K562 (cell line): ENCODE data around the gene MYCBPAP. TPM values are rescaled to one million over a fixed set of nuclear protein-coding genes. Genes with fewer than 3 reads are reported as not detected.

Source experiments
- ATF1 ChIP-seq, 2 experiments: fragments of 450-650 bp in 1 of 2; IDR thresholded peaks; 2 replicates each; pipeline ENCODE4 v1.6.1; 2016; ENCODE audit warnings: missing compliant biosample characterization in 1 of 2, missing genetic modification characterization in 1 of 2
- BCOR ChIP-seq: fragments of 450-650 bp; IDR thresholded peaks from 2 replicates; pipeline ENCODE4 v1.6.1; 2016
- ETV6 ChIP-seq, 3 experiments: fragments of 150-350 bp in 1 of 3; sonication (generic) in 1 of 3; formaldehyde crosslinking in 1 of 3; IDR thresholded peaks; 2 replicates each; pipeline versions ENCODE4 v1.6.1 to v1.8.0; 2014 to 2022; ENCODE audit warnings: borderline replicate concordance in 2 of 3, low read depth in 2 of 3, antibody characterized with exemption in 1 of 3, low read length in 1 of 3, mild to moderate bottlenecking in 1 of 3, missing genetic modification reagents in 1 of 3
- FOXK1 ChIP-seq: sonication (generic); formaldehyde crosslinking; IDR thresholded peaks from 2 replicates; pipeline ENCODE4 v1.8.0; 2022; ENCODE audit warnings: missing genetic modification reagents, mild to moderate bottlenecking, borderline replicate concordance
- KLF6 ChIP-seq: fragments of 250-450 bp; sonication (Bioruptor Pico); IDR thresholded peaks from 2 replicates; pipeline ENCODE4 v1.4.0; 2020; ENCODE audit warnings: mild to moderate bottlenecking, moderate library complexity, borderline replicate concordance
- NFYB ChIP-seq: IDR thresholded peaks from 2 replicates; pipeline ENCODE4 v1.6.1; 2011; ENCODE audit warnings: mild to moderate bottlenecking, moderate library complexity; ENCODE audit not compliant: insufficient read length; ENCODE audit errors: extremely low read depth
- RB1 ChIP-seq: fragments of 450-650 bp; IDR thresholded peaks from 2 replicates; pipeline ENCODE4 v1.6.1; 2017; ENCODE audit warnings: low read depth, mild to moderate bottlenecking
- REST ChIP-seq, 2 experiments: fragments of 450-650 bp; formaldehyde crosslinking in 1 of 2; IDR thresholded peaks; 2 replicates each; pipeline versions ENCODE4 v1.4.0 to v1.6.1; 2014 to 2020; ENCODE audit warnings: mild to moderate bottlenecking in 2 of 2, borderline replicate concordance in 1 of 2, low read depth in 1 of 2
- SMC3 ChIP-seq: conservative IDR thresholded peaks from 2 replicates; pipeline ENCODE4 v1.6.1; 2011; ENCODE audit warnings: low read depth, low read length, improper control_type of control experiment; ENCODE audit not compliant: insufficient read depth
- TCF7L2 ChIP-seq: fragments of 150-350 bp; IDR thresholded peaks from 2 replicates; pipeline ENCODE4 v1.6.1; 2016; ENCODE audit warnings: low read depth, mild to moderate bottlenecking, low read length, moderate library complexity
- ZBTB5 ChIP-seq: fragments of 450-650 bp; IDR thresholded peaks from 2 replicates; pipeline ENCODE4 v1.6.1; 2017; ENCODE audit warnings: antibody characterized with exemption
- ZNF143 ChIP-seq: sonication (generic); formaldehyde crosslinking; IDR thresholded peaks from 2 replicates; pipeline ENCODE4 v1.9.0; 2022; ENCODE audit warnings: mild to moderate bottlenecking, missing genetic modification reagents
- ZNF282 ChIP-seq: sonication (generic); formaldehyde crosslinking; IDR thresholded peaks from 2 replicates; pipeline ENCODE4 v1.8.1; 2023; ENCODE audit warnings: missing genetic modification reagents
- polyA plus RNA-seq, 8 experiments: library from polyadenylated mRNA; depleted of rRNA in 4 of 8; stranded (reverse) in 5 of 8; unstranded in 3 of 8; fragments of >200 nt; fragmentation: Nextera tagmentation in 2 of 8; fragmentation: Illumina TruSeq in 1 of 8; extraction: Ambion mirVana in 2 of 8; extraction: Trizol in 1 of 8; gene quantifications; 2 replicates each; pipeline versions ENCODE4 v1.2.1 to v1.2.3, GENCODE V29; 2011 to 2014; ENCODE audit warnings: inconsistent platforms in 1 of 8, missing spikeins in 1 of 8
- total RNA-seq, 7 experiments: library from RNA; depleted of rRNA in 6 of 7; stranded (reverse); fragments of >200 nt in 6 of 7; fragmentation: Illumina TruSeq in 2 of 7; extraction: Trizol in 2 of 7; gene quantifications; 2 replicates each; pipeline versions ENCODE4 v1.2.1 to v1.2.3, GENCODE V29; 2011 to 2021; ENCODE audit warnings: low replicate concordance in 1 of 7
- TF ChIP-seq, protein P1 (sequence below): fragments of 450-650 bp; formaldehyde crosslinking; conservative IDR thresholded peaks from 2 replicates; pipeline ENCODE4 v1.4.0; 2022; ENCODE audit warnings: mild to moderate bottlenecking, missing genetic modification characterization

MYCBPAP gene
- total and polyA plus RNA-seq, 9 of the 15 experiments (the other 6 are each of a cell fraction or from before 2014, with no cell fraction given): not detected

DNA sequence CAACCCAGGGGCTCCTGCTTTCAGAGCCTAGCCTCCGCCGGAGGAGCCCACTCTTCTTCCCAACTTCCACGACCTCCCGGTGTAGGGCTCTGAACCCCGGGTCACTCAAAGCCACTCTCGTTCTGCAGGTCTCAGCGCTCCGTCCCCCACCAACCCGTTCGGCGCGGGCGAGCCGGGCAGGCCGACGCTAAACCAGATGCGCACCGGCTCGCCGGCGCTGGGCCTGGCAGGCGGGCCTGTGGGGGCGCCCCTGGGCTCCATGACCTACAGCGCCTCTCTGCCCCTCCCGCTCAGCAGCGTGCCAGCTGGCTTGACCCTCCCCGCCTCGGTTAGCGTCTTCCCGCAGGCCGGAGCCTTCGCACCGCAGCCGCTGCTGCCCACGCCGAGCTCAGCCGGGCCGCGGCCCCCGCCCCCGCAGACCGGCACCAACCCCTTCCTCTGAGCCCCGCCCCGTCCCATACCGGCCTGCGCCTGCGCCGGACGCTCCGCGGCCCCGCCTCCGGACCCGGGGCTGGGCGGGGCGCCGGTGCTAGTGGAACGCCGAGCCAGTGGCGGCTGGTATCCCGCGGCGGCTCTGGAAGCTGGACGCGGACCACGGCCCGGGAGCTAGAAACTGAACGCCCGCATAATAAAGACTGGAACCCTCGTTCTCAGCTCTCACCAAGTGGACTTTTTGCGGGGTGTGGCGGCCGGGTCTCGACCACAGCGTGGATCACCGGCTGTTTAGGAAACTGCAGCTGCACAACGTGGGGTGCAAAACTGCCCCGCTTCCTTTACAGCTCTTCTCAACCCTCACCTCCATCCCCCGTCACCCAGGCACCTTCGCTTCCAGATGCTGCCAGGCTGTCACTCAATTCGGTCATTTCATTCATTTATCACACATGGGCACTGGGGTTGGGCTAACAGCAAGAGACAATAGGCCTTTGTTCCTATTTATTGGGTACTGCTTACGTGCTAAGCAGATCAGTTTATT lies 33.8 kb downstream of the MYCBPAP start (continued):
- TF ChIP-seq TCF7L2: no peak
- TF ChIP-seq BCOR: no peak
- TF ChIP-seq, protein P1, sequence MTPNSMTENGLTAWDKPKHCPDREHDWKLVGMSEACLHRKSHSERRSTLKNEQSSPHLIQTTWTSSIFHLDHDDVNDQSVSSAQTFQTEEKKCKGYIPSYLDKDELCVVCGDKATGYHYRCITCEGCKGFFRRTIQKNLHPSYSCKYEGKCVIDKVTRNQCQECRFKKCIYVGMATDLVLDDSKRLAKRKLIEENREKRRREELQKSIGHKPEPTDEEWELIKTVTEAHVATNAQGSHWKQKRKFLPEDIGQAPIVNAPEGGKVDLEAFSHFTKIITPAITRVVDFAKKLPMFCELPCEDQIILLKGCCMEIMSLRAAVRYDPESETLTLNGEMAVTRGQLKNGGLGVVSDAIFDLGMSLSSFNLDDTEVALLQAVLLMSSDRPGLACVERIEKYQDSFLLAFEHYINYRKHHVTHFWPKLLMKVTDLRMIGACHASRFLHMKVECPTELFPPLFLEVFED (CRISPR knock-in tag): no peak
- no peak for TF ChIP-seq KLF6 (CRISPR knock-in tag)
- TF ChIP-seq FOXK1 (CRISPR knock-in tag): no peak
- TF ChIP-seq NFYB: no peak
- TF ChIP-seq ZNF282 (CRISPR knock-in tag): 0 out of 2 replicates have a peak, but pooled peaks have one; percentile 68
- peak; percentile 64 for TF ChIP-seq RB1
- peak; percentile 26; the same call in 1 of the 2 replicates for TF ChIP-seq ZNF143
- no peak for TF ChIP-seq ATF1 (CRISPR knock-in tag; IDR thresholded peaks at IDR 0.05)
- peak; percentile 36; the same call in 1 of the 2 replicates for TF ChIP-seq ATF1 (tag; IDR thresholded peaks at IDR 0.05)
- 0 out of 2 replicates have a peak, but pooled peaks have one; percentile 6 for TF ChIP-seq SMC3
- TF ChIP-seq REST (IDR thresholded peaks at IDR 0.05; ENCODE audit: borderline replicate concordance): peak; percentile 83
- TF ChIP-seq REST (CRISPR knock-in tag; IDR thresholded peaks at IDR 0.05; ENCODE audit: low read depth): no peak
- no peak for TF ChIP-seq ETV6 (IDR thresholded peaks at IDR 0.05; ENCODE audit: borderline replicate concordance in 1 of 2, low read depth in 2 of 2, low read length in 1 of 2)
- no peak for TF ChIP-seq ETV6 (CRISPR knock-in tag; IDR thresholded peaks at IDR 0.05; ENCODE audit: borderline replicate concordance)
- no peak for TF ChIP-seq ZBTB5
